G401.6 (cell line): Measurements from ENCODE around the gene LONP2.
"Not testable (repeated sequence)": the region's sequence is repeated elsewhere in the genome, so short reads cannot be mapped to it uniquely, and the experiment has no call there.

ENCODE experiments used
- FAIRE-seq: peaks from 2 replicates; lab custom pipeline; 2012; peaks lifted over from hg19 to GRCh38; lab: Jason Lieb, UNC

Gene LONP2

GRCh38 chr16:48335961-48336360 lies 91.9 kb downstream of the LONP2 start:
- FAIRE-seq, result no peak

- FAIRE-seq, result no peak
Observed at GRCh38 chr16:48340054-48340453, 96.0 kb downstream of the LONP2 start.

GRCh38 chr16:48342591-48342990 lies 98.5 kb downstream of the LONP2 start:
- no peak for FAIRE-seq

- FAIRE-seq, result no peak
Observed at GRCh38 chr16:48347191-48347865, 103.2 kb downstream of the LONP2 start.

- no peak for FAIRE-seq
Observed at GRCh38 chr16:48347980-48348379, 103.9 kb downstream of the LONP2 start.

- FAIRE-seq, result no peak
Observed at GRCh38 chr16:48350736-48351135, 106.6 kb downstream of the LONP2 start.

- no peak for FAIRE-seq
Observed at GRCh38 chr16:48352648-48353390, 108.7 kb downstream of the LONP2 start.

- FAIRE-seq, result peak; percentile 82
Observed at GRCh38 chr16:48353565-48354163, 109.6 kb downstream of the LONP2 start.

GRCh38 chr16:48354385-48354784 lies 110.3 kb downstream of the LONP2 start:
- not testable (repeated sequence) for FAIRE-seq

GRCh38 chr16:48354877-48355855 lies 111.1 kb downstream of the LONP2 start:
- no peak for FAIRE-seq

- FAIRE-seq, result no peak
Observed at GRCh38 chr16:48356633-48357376, 112.7 kb downstream of the LONP2 start.

- no peak for FAIRE-seq
Observed at GRCh38 chr16:48358419-48358818, 114.3 kb downstream of the LONP2 start.

- FAIRE-seq, result no peak
Observed at GRCh38 chr16:48359983-48360382, 115.9 kb downstream of the LONP2 start.

GRCh38 chr16:48361012-48361411 lies 116.9 kb downstream of the LONP2 start:
- FAIRE-seq, result no peak

GRCh38 chr16:48361540-48362144 lies 117.5 kb downstream of the LONP2 start:
- FAIRE-seq, result no peak

GRCh38 chr16:48365025-48365600 lies 121.0 kb downstream of the LONP2 start:
- no peak for FAIRE-seq

GRCh38 chr16:48365601-48366164 lies 121.6 kb downstream of the LONP2 start:
- no peak for FAIRE-seq

GRCh38 chr16:48366165-48367093 lies 122.3 kb downstream of the LONP2 start:
- FAIRE-seq, result no peak

GRCh38 chr16:48367441-48368049 lies 123.4 kb downstream of the LONP2 start:
- FAIRE-seq, result no peak
